ENCODE data around the gene CDH24.

CDH24 gene

DNA sequence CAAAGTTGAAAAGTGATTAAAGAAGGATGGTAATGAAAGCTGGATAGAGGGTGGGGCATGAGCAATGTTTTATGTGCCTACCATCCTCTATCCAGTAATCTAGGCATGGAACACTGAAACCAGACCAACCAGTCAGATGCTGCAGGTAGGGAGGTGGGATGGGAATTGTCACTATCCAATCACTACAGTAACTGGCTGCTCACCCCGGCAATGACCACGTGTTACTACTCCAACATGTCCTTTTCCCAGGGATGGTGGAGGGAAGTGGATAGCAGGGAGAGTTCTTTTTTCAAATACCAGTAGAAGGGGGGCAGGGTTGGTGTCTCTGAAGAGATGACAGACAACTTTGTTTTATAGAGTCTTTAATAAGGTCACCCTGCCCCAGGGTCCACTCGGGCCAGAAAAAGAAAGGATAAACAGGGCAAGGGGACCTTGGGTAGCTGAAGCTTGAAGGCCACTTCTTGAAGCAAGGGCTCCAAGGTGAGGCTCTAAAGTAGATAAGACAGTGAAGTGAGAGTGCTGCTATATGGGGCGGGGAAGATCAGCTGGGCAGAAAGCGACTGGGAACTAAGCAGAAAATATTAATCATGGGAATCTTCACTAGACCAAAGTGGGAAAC, 14.7 kb upstream of the CDH24 start:
- no peaks in the 10 kb centered on the region for H4K20me1 ChIP-seq (ENCODE audit: insufficient read depth, low read length)
- no peaks in the 10 kb centered on the region; the same call in 1 of the 2 replicates for H3K36me3 ChIP-seq (replicated peaks; ENCODE audit: insufficient read depth, low read length)
- no peak overlapping the region for H3K4me3 ChIP-seq (ENCODE audit: low read length)
- H3K27me3 ChIP-seq (replicated peaks; ENCODE audit: insufficient read depth, low read length): no peaks in the 10 kb centered on the region
- H3K27ac ChIP-seq (ENCODE audit: low read length): peak overlapping the region; percentile 10; the same call in 1 of the 2 replicates
- no peak for TF ChIP-seq EZH2 (optimal IDR thresholded peaks at IDR 0.05; ENCODE audit: low read depth, low read length)
- TF ChIP-seq, protein P1, sequence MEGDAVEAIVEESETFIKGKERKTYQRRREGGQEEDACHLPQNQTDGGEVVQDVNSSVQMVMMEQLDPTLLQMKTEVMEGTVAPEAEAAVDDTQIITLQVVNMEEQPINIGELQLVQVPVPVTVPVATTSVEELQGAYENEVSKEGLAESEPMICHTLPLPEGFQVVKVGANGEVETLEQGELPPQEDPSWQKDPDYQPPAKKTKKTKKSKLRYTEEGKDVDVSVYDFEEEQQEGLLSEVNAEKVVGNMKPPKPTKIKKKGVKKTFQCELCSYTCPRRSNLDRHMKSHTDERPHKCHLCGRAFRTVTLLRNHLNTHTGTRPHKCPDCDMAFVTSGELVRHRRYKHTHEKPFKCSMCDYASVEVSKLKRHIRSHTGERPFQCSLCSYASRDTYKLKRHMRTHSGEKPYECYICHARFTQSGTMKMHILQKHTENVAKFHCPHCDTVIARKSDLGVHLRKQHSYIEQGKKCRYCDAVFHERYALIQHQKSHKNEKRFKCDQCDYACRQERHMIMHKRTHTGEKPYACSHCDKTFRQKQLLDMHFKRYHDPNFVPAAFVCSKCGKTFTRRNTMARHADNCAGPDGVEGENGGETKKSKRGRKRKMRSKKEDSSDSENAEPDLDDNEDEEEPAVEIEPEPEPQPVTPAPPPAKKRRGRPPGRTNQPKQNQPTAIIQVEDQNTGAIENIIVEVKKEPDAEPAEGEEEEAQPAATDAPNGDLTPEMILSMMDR (IDR thresholded peaks at IDR 0.05; ENCODE audit: low read length): no peak
- TF ChIP-seq EZH2phosphoT487 (IDR thresholded peaks at IDR 0.05; ENCODE audit: low read length): no peak
- no peak overlapping the region for H2AFZ ChIP-seq (ENCODE audit: low read length)
- no peaks in the 10 kb centered on the region for H3F3A ChIP-seq (ENCODE audit: insufficient read depth, low read length)
- no peak for DNase-seq
- peaks cover 7% of the 10 kb centered on the region; the same call in 1 of the 2 replicates for H3K4me1 ChIP-seq (ENCODE audit: low read length)
- no peaks in the 10 kb centered on the region for H3K9me3 ChIP-seq (replicated peaks; ENCODE audit: insufficient read depth, low read length)
- peaks cover 26% of the 10 kb centered on the region for H3K79me2 ChIP-seq (ENCODE audit: low read length)
- peak overlapping the region; percentile 72; the same call in 1 of the 2 replicates for H3K4me2 ChIP-seq (ENCODE audit: low read depth, low read length)
- no peaks in the 10 kb centered on the region for H3K9me2 ChIP-seq (replicated peaks; ENCODE audit: insufficient read depth, low read length)
- peak overlapping the region; percentile 83; the same call in 1 of the 2 replicates for H3K9ac ChIP-seq (ENCODE audit: low read length)

DNA sequence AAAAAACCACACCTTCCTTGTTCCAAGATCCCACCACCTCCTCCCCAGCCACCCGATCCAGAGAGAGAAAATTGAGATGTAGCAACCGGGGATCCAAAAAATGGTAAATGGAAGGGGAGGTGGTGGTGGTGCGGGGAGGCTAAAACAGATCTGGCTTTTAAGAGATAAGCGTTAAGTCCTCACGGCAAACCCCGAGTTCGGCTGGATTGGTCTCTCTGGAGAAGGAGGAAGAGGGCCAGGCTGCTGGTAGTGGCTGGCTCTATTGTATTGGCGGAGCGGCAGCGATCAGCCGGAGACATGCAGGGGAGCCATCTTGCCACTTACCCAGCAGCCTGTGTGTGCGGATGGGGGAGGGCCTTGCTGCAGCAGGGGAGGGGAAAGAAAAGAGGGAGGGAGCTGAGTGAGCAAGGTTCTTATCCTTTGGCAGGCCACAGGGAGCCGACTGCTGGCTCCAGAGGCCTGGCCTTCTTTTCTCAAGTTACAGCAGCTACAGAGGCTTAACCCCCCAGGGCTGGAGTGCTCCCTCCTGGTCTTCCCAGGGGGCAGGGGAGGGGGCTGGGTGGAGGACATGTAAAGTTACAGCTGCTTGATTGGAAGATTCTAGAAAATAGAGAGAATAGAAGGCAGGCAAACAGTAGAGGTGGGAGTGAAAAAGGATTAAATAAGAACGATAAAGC, 14.1 kb upstream of the CDH24 start:
- H3K27ac ChIP-seq (ENCODE audit: low read length): peak overlapping the region; percentile 10; the same call in 1 of the 2 replicates
- peak overlapping the region; percentile 72; the same call in 1 of the 2 replicates for H3K4me2 ChIP-seq (ENCODE audit: low read depth, low read length)
- H4K20me1 ChIP-seq (ENCODE audit: insufficient read depth, low read length): no peaks in the 10 kb centered on the region
- peaks cover 7% of the 10 kb centered on the region; the same call in 1 of the 2 replicates for H3K4me1 ChIP-seq (ENCODE audit: low read length)
- no peaks in the 10 kb centered on the region for H3K9me3 ChIP-seq (replicated peaks; ENCODE audit: insufficient read depth, low read length)
- peak; percentile 60 for DNase-seq
- no peaks in the 10 kb centered on the region for H3K9me2 ChIP-seq (replicated peaks; ENCODE audit: insufficient read depth, low read length)
- peak overlapping the region; percentile 51; the same call in 1 of the 2 replicates for H2AFZ ChIP-seq (ENCODE audit: low read length)
- peak overlapping the region; percentile 78 for H3K4me3 ChIP-seq (ENCODE audit: low read length)
- H3K36me3 ChIP-seq (replicated peaks; ENCODE audit: insufficient read depth, low read length): no peaks in the 10 kb centered on the region; the same call in 1 of the 2 replicates
- TF ChIP-seq, protein P1 (IDR thresholded peaks at IDR 0.05; ENCODE audit: low read length): no peak
- peak overlapping the region; percentile 83 for H3K9ac ChIP-seq (ENCODE audit: low read length)
- no peaks in the 10 kb centered on the region for H3K27me3 ChIP-seq (replicated peaks; ENCODE audit: insufficient read depth, low read length)
- H3K79me2 ChIP-seq (ENCODE audit: low read length): peaks cover 26% of the 10 kb centered on the region
- H3F3A ChIP-seq (ENCODE audit: insufficient read depth, low read length): no peaks in the 10 kb centered on the region

DNA sequence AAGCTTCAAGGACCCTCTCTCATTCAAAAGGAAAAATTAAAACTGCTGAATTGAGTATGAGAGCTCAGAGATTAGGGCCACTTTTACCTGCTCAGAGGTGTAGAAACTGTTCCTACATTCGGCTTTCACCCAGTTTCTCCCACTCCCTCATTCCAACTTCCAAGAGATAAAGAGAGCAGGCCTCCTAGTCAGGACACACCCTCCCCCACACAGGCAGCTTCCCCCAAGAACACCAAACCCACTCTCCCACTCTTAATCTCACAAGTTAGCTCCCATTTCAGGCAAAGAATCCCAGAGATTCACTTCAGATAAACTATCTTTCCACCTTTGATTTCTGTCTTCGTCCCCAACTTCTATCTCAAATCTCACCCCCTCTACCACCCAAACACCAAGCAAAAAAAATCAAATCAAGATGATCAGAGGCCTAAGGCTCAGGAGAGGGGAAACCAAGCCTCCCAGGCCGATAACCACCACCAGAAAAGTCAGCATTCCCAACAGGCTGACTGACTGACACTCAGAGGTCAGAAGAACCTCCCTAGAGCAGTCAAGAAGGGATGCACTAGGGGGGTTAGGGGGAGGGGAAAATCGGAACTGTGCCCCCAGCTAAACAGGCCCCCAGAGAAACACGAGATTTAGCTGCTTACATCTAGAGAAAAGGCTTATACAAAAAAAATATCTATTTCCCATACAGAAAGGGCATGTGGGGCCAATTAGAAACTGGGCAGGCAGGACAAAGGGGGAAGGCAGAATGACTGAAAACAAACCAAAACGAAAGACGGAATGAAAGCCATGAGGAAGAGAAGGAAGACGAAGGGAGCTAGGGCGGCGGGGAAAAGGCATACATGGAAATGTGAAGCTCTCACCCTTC, 13.2 kb upstream of the CDH24 start:
- Histone ChIP-seq H3K4me2 (ENCODE audit: low read depth, low read length) (peak overlapping the region; percentile 72), H3K9me2 (replicated peaks; ENCODE audit: insufficient read depth, low read length) (no peaks in the 10 kb centered on the region), H3K36me3 (replicated peaks; ENCODE audit: insufficient read depth, low read length) (no peaks in the 10 kb centered on the region; the same call in 1 of the 2 replicates), H3K27me3 (replicated peaks; ENCODE audit: insufficient read depth, low read length) (no peaks in the 10 kb centered on the region), H3K4me3 (ENCODE audit: low read length) (peak overlapping the region; percentile 78), H3K9ac (ENCODE audit: low read length) (peak overlapping the region; percentile 83), H3K27ac (ENCODE audit: low read length) (no peak overlapping the region; the same call in 1 of the 2 replicates), H3K4me1 (ENCODE audit: low read length) (peaks cover 7% of the 10 kb centered on the region; the same call in 1 of the 2 replicates), H3F3A (ENCODE audit: insufficient read depth, low read length) (no peaks in the 10 kb centered on the region), H3K79me2 (ENCODE audit: low read length) (peaks cover 26% of the 10 kb centered on the region), H2AFZ (ENCODE audit: low read length) (no peak overlapping the region), H3K9me3 (replicated peaks; ENCODE audit: insufficient read depth, low read length) (no peaks in the 10 kb centered on the region), H4K20me1 (ENCODE audit: insufficient read depth, low read length) (no peaks in the 10 kb centered on the region)
- DNase-seq: no peak
- TF ChIP-seq, protein P1 (IDR thresholded peaks at IDR 0.05; ENCODE audit: low read length): no peak
- TF ChIP-seq EZH2phosphoT487 (IDR thresholded peaks at IDR 0.05; ENCODE audit: low read length) (no peak), EZH2 (optimal IDR thresholded peaks at IDR 0.05; ENCODE audit: low read depth, low read length) (no peak)
